ENCODE measurements around the gene GDPD5.
A peak's percentile ranks its signal among the peaks of the same experiment; 100 is the strongest.

Gene GDPD5

GRCh38 chr11:75536786-75537641 lies 11.3 kb upstream of the GDPD5 start:
- peak in 1 of 2 donors; percentile 45 for DNase-seq (ENCODE audit: low read depth in 2 of 2, low spot score in 1 of 2)

DNA sequence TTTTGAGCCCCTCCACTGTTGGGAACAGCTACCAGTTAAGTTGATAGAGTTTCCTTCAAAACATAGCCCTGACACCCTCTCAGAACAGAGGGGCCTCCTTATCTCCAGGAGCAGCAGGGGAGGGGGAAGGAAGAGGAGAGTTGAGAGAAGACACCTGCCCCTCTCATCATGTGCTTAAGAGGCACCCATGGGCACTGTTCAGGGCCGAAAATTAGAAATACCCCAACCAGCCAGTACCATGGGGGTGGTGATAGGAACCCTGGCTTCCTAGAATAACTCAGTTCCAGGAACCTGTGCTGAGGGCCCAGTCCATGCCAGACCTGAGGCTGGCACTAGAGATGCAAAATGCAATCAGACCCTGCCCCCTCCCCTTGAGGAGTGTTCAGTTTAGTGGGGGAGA lies 9.3 kb upstream of the GDPD5 start:
- DNase-seq (ENCODE audit: low read depth in 2 of 2, low spot score in 1 of 2): no peak

DNA sequence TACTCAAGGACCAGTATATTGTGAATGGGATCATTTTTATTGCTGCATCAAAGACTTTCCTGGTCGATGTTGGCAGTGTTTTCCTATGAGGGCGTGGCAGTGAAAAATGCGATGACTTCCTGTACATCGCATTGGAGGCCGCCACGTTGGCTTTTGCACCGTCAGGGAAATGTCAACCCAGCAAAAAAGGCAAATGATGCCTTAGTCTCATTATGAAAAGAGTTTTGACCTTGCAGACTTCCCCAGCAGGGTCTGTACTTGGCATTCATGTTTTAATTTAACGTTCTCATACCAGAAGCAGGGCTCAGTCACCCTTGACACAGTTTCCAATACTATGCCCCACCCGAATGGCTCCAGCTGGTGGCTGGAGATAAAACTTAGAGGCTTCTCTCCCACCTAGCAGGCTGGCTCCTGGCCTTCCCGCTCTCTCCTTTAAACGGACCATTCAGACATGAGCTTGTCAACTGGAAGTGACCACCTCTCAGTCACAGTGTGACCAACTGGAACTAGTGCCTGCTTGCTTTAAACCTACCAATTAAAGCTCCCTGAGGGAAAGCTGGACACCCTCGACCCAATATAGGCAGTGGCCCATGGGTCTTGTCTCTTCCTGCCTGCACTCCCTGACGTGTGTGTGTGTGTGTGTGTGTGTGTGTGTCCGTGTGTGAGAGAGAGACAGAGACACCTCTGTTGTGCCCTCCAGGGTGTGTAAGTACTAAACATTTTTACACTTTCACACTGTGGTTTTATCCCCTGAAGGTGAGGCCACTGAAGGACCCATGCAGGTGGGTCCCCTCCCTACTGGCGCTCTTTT lies 8.7 kb upstream of the GDPD5 start:
- DNase-seq (ENCODE audit: low read depth in 2 of 2, low spot score in 1 of 2): no peak

- DNase-seq (ENCODE audit: low read depth in 2 of 2, low spot score in 1 of 2): no peak
Measured at GRCh38 chr11:75533896-75534258, 8.1 kb upstream of the GDPD5 start.

DNA sequence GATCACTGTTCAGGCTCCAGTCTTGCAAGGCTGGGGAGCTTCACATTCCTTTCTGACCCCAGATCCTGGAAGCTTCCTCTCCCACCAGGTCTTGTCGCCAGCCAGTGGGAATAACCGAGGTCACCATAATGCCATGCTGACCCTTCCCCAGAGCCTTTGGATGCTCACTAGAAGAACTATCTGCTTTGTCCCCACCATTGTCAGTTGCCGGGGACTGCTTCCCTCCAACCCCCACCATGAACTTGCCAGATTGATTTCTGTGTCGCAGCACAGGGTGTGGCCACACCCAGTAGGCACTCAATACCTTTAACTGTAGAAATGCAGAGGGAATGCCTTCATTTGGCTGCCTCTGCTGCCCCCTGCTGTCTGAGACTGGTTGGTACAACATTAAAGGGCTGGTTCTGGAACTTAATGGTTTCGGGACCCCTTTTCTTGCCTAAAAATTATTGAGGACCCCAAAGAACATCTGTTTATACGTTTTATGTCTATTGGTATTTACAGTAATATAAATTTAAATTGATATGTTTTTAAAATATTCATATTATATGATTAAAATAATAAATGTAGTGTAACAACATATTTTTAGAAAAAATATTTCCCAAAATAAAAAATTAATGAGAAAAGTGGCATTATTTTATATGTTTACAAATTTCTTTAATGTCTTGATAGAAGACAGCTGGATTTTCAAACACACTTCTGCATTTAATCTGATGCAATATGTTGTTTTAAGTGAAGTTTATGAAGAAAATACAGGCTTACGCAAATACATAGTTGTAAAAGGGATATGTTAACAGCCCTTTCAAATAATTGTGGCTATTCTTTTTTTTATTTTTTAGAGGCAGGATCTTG lies 6.7 kb upstream of the GDPD5 start:
- DNase-seq (ENCODE audit: low read depth in 2 of 2, low spot score in 1 of 2): peak; percentile 55 to 77

DNA sequence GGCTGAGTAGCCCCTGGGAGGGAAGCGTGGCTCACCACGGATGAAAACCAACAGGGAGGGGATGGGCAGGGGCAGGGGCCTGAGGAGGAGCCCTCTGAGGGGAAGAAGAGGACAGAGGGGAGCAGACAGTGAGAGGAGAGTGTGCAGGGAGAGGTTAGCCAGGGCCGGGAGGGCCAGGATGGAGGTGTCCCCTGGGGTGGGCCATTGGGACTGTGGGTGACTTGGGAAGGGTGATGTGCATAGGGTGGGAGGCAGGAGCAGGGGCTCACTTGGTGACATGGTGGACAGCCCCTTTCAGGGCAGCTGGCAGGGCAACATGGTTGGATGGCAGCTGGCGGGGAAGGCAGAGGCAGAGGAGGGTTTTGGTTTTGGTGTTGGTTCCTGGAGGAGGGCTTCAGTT lies 5.6 kb upstream of the GDPD5 start:
- no peak for DNase-seq (ENCODE audit: low read depth in 2 of 2, low spot score in 1 of 2)

GRCh38 chr11:75530577-75530976 lies 4.8 kb upstream of the GDPD5 start:
- DNase-seq (ENCODE audit: low read depth in 2 of 2, low spot score in 1 of 2): no peak

DNA sequence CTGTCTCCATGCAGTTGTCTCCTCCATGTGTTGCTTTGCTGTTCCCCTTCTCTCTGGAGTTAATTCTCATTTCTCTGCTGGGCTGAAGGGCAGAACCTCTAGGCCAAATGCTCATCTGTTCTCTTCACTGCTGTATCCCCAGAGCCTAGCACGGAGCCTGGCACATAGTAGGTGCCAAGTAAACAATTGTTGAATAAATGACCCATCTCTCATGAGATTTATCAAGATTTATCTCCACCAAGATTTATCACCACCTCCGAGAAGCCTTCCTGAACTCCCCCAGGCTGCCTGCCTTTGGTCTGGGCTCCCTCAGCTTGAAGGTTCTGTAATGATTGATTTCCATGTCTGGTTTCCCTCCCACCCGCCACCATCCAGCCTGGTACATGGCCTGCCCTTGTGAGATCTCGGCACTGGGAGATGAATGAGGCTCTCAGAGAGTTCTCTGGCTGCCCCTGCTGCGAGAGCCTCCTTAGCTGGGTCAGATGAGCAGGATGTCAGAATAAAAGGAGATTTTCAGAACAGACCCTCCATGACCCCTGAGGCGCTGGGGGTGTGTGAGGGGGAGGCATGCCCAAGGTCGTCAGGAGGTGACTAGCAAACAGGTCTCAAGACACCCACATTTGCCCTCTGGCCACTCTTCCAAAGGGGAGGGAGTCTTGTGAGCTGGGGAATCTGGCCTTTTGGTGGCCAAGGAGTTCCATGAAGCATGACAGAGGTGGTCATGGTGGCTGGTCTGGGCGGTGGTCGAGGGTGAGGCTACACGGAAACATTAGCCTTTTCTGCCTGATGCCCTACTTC lies 2.4 kb upstream of the GDPD5 start:
- no peak for DNase-seq (ENCODE audit: low read depth in 2 of 2, low spot score in 1 of 2)

- no peak for DNase-seq (ENCODE audit: low read depth in 2 of 2, low spot score in 1 of 2)
Measured at GRCh38 chr11:75527130-75527529, 1.4 kb upstream of the GDPD5 start.

DNA sequence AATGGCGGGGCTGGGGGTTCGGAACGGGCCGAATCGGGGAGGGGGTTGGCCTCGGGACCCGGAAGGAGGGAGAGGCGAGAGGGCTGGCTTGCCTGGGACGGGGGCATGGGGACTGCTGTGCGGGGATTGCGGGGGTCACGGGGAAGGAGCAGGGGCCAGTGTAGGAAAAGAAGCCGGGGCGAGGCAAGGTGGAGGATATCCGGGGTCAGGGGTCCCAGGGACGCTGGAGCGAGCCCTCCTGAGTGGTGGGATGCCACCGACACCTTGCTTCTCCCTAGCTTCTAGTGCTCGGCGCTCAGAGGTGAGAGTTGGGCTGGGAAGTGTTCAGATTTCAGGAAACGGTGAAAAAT lies 426 bp upstream of the GDPD5 start:
- DNase-seq (ENCODE audit: low read depth in 2 of 2, low spot score in 1 of 2): no peak

GRCh38 chr11:75524665-75525432 lies 892 bp downstream of the GDPD5 start:
- no peak for DNase-seq (ENCODE audit: low read depth in 2 of 2, low spot score in 1 of 2)

DNA sequence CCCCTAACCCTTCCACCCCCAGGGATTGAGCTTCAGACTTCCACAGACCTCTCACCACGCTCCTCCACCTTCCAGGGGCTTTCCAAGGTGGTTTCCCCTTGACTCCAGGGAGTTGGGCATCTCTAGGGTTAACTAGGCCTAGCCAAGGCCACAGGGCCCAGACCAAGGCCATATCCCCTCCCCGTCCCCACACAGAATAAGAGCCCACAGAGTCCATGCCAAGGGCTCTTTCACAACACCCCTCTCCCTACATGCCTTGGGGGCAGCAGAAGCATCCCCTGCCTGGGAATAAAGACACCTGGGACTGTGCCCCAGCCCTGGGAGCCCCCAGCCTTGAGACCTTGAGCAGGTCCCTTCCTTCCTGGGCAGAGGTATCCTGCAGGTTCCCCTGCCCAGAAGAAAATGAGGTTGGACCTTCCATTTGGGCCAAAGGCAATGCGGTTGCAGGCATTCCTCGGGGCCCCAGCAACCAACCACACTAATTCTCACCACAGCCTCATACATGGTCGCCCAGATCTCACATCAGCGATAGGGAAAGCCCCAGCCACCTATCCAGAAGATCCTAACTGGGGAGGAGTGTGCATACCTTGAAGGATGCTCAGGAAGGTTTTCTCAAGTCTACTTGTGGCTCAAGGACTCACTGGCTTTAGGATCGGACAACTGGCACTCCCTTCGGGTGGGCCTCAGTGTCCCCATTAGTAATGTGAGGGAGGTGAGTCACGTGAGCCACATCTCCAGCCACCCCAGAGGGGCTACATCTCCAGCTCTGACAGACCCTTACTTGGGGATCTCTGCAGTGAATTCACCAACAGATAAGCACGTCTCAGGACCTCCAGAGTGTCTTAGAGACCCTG lies 1.7 kb downstream of the GDPD5 start:
- no peak for DNase-seq (ENCODE audit: low read depth in 2 of 2, low spot score in 1 of 2)

DNA sequence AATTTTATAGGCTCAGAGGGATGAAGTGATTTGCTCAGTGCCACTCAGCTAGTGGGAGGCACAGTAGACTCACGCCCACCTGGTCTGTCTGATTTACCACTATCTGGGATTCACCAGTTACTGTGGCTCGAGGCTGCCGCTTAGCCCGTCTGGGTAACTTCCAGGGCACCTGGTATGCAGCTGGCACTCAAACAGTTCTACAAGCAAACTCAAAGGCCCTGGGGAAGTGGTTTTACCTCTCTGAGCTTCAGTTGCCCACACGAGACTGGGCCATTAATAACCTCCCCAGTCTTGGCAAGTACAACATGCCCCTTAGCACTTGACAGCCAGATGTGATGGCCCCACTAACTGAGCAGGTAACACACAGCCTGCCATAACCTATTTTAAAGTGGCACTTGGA lies 2.6 kb downstream of the GDPD5 start:
- no peak for DNase-seq (ENCODE audit: low read depth in 2 of 2, low spot score in 1 of 2)

DNA sequence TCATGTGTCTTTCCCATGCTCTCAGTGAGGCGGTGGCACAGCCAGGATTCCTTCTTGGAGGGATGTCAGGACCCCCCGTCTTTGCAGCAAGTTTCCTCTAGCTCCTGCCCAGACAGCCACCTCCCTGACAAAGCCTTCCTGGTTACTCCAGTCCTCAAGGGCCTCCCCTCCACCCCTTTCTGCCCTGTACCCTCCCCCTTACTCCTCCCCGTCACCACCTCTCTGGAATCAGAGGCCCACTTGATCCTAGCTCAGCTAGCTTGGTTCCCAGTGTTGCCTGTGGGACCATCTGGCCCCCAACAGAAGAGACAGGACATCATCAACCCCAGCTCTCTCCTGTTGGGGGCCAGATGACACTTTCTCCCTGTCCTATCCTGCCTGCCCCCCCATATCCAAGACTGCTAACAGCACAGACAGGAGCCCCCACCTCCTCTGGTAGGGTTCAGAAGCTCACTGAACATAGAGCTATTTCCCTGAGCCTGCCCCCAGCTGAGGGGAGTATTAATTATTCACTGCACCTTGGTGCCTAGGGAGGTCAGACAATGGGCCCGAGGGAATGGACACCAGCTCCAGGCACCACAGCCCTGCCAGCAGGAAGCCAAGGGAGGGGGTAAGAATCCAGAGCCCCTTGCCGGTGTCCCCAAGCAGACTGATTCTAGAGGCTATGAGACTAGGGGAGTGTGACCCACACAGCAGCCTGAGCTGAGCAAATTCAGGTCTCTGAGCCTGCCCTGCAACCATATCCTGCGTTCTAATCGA lies 3.3 kb downstream of the GDPD5 start:
- no peak for DNase-seq (ENCODE audit: low read depth in 2 of 2, low spot score in 1 of 2)

DNA sequence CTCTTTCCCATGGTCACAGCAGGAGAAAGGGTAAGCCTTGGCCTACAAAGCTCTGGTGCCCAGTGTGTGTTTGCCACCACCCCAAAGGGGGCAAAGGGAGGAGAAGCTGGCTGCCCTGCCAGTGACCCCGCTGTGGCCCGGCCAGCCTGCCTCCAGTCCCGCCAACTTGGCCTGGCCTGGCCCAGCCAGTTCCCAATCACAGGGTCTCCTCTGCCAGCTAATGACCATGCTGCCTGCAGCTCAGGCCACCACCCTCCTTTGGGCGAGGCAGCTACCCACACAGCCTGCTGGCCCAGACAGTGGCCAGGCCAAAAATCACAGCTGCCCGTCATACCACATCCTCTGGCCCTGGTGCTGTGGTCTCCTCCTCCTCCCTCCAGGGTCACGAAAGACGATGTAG lies 5.1 kb downstream of the GDPD5 start:
- no peak for DNase-seq (ENCODE audit: low read depth in 2 of 2, low spot score in 1 of 2)

GRCh38 chr11:75518771-75519653 lies 6.7 kb downstream of the GDPD5 start:
- no peak for DNase-seq (ENCODE audit: low read depth in 2 of 2, low spot score in 1 of 2)

DNA sequence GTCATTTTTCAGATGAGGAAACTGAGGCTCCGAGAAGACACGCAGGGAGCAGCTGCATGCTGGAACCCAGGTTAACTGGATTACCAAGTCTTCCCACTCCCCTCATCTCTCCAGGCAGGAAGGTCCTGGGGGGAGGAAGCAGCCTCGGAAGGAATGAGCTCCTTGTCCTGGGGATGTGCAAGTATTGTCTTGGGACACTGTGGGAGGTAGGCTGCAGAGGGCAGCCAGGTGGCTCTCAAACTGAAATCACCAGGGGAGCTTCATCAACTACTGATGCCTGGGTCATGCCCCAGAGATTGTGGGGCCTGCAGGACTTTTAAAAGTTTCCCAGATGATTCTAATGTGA lies 7.6 kb downstream of the GDPD5 start:
- no peak for DNase-seq (ENCODE audit: low read depth in 2 of 2, low spot score in 1 of 2)

DNA sequence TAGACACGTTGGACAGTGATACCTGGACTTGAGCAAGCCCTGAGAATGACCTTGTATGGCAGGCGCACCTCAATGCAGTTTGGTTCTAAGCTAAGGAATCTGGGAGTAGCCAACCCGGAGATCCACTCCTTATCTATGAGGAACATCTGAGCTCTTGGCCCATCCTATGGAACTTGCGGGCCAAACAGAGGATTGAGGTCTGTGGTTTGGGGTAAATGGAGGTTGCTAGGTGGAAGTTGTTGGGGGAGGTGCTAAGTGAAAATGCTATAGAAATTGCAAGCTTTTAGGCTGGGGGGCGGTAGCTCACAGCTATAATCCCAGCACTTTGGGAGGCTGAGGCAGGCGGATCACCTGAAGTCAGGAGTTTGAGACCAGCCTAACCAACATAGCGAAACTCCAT lies 8.9 kb downstream of the GDPD5 start:
- DNase-seq (ENCODE audit: low read depth in 2 of 2, low spot score in 1 of 2): no peak

All from stimulated activated CD8-positive, alpha-beta memory T cell treated with anti-CD3 and anti-CD28 coated beads, Interleukin-4, amount 100 ng/mL, for 4 hours (primary cell).